Measurements from ENCODE around the gene NUP210. TPM values are rescaled to one million over a fixed set of nuclear protein-coding genes. Genes with fewer than 3 reads are reported as not detected.

NUP210 gene
- total RNA-seq, 1 donor from 2014 or later, result 0.53 TPM

GRCh38 chr3:13299531-13300155, 120.5 kb downstream of the NUP210 start:
- DNase-seq (ENCODE audit: extremely low read depth, low read depth, low spot score), result no peak

GRCh38 chr3:13296662-13297061, 123.5 kb downstream of the NUP210 start:
- no peak for DNase-seq (ENCODE audit: extremely low read depth, low read depth, low spot score)

GRCh38 chr3:13294442-13295351, 125.4 kb downstream of the NUP210 start:
- no peak for DNase-seq (ENCODE audit: extremely low read depth, low read depth, low spot score)

GRCh38 chr3:13292375-13292774, 127.7 kb downstream of the NUP210 start:
- DNase-seq (ENCODE audit: extremely low read depth, low read depth, low spot score), result no peak

GRCh38 chr3:13290941-13291340, 129.2 kb downstream of the NUP210 start:
- no peak for DNase-seq (ENCODE audit: extremely low read depth, low read depth, low spot score)

- no peak for DNase-seq (ENCODE audit: extremely low read depth, low read depth, low spot score)
Observed at GRCh38 chr3:13289771-13290285, 130.3 kb downstream of the NUP210 start.

GRCh38 chr3:13288732-13289718, 131.1 kb downstream of the NUP210 start:
- DNase-seq (ENCODE audit: extremely low read depth, low read depth, low spot score), result no peak

GRCh38 chr3:13287833-13288232, 132.3 kb downstream of the NUP210 start:
- no peak for DNase-seq (ENCODE audit: extremely low read depth, low read depth, low spot score)

- no peak for DNase-seq (ENCODE audit: extremely low read depth, low read depth, low spot score)
Observed at GRCh38 chr3:13286873-13287272, 133.2 kb downstream of the NUP210 start.

GRCh38 chr3:13285007-13285567, 135.0 kb downstream of the NUP210 start:
- no peak for DNase-seq (ENCODE audit: extremely low read depth, low read depth, low spot score)

- DNase-seq (ENCODE audit: extremely low read depth, low read depth, low spot score), result no peak
Observed at GRCh38 chr3:13283877-13284264, 136.3 kb downstream of the NUP210 start.

- no peak for DNase-seq (ENCODE audit: extremely low read depth, low read depth, low spot score)
Observed at GRCh38 chr3:13282986-13283876, 136.9 kb downstream of the NUP210 start.

- DNase-seq (ENCODE audit: extremely low read depth, low read depth, low spot score), result no peak
Observed at GRCh38 chr3:13282358-13282985, 137.7 kb downstream of the NUP210 start.

GRCh38 chr3:13281507-13282357, 138.4 kb downstream of the NUP210 start:
- DNase-seq (ENCODE audit: extremely low read depth, low read depth, low spot score), result no peak

- DNase-seq (ENCODE audit: extremely low read depth, low read depth, low spot score), result no peak
Observed at GRCh38 chr3:13280811-13281506, 139.2 kb downstream of the NUP210 start.

GRCh38 chr3:13280122-13280790, 139.9 kb downstream of the NUP210 start:
- no peak for DNase-seq (ENCODE audit: extremely low read depth, low read depth, low spot score)

GRCh38 chr3:13279532-13279910, 140.6 kb downstream of the NUP210 start:
- no peak for DNase-seq (ENCODE audit: extremely low read depth, low read depth, low spot score)

Data from glomerular endothelial cell (primary cell).